NCI-H345 treated with DMSO at 0.1 percent for 48 hours (cell line): Measurements from ENCODE around the gene KLHL29.

Experiments used
- DNase-seq: peaks from one replicate; lab custom pipeline; 2025; ENCODE audit not compliant: unreplicated experiment; lab: John Stamatoyannopoulos, UW

Gene KLHL29

GRCh38 chr2:23604731-23605130 is 219.8 kb downstream of the KLHL29 start:
- no peak for DNase-seq

DNA sequence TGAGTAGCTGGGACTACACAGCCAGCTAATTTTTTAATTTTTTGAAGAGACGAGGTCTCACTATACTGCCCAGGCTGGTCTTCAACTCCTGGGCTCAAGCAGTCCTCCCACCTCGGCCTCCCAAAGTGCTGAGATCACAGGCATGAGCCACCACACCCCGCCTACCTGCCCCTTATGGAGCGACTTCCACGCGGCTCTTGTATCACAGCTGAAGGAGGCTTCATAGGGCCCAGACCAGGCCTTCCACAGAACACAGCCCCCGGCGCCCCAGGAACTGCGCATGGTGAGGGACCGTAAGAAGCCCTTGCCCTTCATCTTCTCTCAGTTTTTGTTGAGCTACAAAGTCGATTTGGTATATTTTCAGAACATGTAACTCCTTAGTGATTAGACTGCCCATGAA is 220.3 kb downstream of the KLHL29 start:
- no peak for DNase-seq

DNA sequence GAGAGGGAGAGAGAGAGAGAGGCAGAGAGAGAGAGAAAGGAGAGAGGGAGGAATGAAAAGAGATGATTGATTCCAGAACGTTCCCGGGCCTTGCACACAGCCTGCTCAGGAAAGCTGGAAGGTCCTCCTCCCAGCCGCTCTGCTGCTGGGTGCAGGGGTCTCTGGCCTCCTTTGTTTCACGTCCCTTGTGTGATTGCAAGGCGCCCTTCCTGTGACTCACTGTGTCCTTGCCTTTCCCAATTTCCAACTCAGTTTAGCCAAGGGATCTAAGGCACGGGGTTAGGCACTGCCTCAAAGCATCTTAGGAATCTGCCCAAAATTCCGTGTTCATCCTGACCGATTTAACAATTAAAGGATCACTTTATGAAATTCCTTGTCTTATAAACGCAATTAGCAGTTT is 221.2 kb downstream of the KLHL29 start:
- DNase-seq: no peak

DNA sequence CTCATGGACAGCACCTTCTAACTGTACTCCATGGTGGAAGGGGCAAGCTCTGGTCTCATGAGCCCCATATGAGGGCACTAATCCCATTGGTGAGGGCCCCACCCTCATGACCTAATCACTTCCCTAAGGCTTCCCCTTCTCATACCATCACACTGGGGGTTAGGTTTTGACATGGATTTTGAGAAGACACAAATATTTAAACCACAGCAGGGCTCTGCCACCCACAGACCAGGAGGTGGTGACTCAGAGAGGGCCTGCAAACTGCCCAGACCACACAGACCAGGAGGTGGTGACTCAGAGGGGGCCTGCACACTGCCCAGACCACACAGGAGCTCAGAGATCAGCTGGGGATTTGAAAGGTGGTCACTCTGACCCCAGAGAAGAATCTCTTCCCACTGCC is 222.0 kb downstream of the KLHL29 start:
- no peak for DNase-seq

- no peak for DNase-seq
These were observed 222.9 kb downstream of the KLHL29 start for GRCh38 chr2:23607925-23608324.

DNA sequence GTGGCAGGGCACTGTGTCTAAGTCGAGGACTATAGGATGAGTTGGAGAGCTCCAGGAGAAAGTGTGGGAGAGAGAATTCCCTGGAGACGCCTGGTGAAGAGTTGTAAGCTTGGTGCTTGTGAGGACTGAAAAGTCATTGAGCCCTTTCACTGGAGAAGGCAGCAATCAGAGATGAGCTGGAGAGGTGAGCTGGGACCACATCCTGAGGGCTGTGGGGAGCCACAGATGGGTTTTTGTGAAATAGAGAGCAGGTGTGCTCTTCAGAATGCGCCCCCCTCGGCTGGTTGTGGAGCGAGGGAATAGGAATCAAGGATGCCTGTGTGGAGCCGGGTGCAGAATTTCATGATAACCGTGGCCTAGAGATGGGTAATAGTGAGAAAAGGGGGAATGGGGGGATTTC is 224.3 kb downstream of the KLHL29 start:
- DNase-seq: peak; percentile 90

DNA sequence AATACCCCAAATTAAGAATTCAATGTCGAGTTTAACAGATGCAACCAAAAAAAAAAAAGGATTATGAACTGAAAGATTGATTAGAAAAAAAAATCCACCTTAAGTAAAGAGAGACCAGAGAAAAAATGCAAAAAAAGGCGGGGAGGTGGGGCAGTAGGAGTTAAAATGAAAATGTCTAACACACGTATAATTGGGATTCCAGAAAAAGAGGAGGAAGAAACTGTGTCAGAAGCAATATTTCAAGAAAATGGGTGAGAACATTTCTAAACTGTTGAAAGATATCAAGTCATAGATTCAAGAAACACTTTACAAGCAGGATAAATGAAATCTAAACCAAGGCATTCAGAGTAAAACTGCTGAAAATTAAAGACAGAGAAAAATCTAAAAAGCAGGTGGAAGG is 226.9 kb downstream of the KLHL29 start:
- no peak for DNase-seq

- DNase-seq: no peak
These were observed 229.7 kb downstream of the KLHL29 start for GRCh38 chr2:23614701-23615100.

DNA sequence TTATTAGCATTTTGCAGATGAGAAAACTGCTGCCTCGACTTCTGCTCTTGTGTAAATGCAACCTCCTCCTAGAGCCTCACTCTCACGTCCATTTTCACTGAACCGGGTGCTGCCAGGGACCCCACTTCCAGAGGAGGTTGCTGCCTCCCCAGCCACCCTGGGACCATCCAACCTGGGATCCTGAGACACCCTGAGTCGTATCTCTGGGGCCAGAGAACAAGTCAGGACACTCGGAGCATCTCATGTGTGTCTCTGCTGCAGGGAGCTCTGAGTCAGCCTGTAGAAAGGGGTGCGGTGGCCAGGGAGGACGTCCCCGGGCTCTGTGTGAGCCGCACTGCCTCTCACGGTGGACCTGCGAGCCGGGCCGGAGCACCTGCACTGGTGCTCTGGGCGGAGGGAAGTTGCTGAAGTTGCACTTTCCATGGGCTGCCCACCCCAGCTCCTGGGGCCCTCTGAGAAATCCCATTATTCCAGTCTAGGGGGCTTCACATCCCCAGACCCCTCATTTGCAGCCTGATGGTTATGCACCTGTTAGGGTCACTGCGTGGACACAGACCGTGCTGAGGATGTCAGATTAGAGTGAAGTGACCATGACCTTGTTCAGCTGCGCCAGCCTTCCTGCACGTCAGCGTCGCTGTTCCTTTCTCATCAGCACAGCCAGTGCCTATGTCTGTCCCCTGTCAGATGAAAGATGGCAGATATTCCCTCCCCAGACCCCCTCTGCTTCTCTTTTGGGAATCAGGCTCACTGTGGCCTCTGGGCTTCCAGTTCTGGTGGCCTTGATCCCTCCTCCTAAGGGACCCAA is 230.4 kb downstream of the KLHL29 start:
- no peak for DNase-seq

GRCh38 chr2:23616630-23617029 is 231.7 kb downstream of the KLHL29 start:
- no peak for DNase-seq

DNA sequence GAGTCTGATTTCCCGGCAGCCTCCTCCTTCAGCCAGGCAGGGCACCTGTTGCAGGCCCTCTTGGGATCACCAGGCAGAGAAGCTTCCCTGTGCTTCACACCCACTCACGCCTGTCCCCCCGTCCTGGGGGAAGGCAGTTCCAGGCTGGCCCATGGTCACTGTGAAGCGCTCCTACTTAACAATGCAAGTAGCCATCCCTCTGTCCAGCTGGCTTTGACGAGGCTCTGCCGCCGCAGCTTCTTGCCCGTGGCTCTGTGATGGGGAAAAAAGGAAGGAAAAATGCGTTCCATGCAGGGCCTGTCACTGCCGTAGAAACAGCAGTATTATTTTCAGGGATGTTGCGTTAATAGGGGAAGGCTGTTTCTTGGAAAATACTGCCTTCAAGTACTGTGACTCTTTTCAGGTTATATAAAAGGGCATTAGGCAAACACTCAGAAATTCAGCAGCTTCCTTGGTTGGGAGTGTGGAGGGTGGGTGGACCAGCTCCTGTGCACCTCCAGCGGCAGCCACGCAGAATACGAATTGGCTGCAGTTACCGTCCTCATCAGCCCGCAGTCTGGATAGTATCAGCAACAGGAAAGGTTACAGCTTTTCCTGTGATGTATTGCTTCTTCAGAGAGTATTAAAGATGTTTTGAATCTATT is 232.3 kb downstream of the KLHL29 start:
- peak; percentile 56 for DNase-seq

- DNase-seq: peak; percentile 56
These were observed 232.8 kb downstream of the KLHL29 start for GRCh38 chr2:23617811-23618215.

DNA sequence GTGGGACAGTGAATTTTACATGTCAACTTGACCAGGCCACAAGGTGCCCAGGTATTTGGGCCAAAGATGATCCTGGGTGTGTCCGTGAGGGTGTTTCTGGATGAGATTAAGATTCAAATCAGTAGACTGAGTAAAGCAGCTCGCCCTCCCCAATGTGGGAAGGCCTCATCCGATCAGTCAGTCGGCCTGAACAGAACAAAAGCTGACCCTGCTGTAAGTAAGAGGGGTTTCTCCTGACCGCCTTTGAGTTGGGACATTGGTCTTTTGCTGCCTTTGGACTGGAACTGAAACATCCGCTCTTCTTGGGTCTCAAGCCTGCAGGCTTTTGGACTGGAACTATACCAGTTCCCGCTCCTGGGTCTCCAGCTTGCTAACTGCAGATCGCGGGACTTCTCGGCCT is 233.3 kb downstream of the KLHL29 start:
- no peak for DNase-seq

DNA sequence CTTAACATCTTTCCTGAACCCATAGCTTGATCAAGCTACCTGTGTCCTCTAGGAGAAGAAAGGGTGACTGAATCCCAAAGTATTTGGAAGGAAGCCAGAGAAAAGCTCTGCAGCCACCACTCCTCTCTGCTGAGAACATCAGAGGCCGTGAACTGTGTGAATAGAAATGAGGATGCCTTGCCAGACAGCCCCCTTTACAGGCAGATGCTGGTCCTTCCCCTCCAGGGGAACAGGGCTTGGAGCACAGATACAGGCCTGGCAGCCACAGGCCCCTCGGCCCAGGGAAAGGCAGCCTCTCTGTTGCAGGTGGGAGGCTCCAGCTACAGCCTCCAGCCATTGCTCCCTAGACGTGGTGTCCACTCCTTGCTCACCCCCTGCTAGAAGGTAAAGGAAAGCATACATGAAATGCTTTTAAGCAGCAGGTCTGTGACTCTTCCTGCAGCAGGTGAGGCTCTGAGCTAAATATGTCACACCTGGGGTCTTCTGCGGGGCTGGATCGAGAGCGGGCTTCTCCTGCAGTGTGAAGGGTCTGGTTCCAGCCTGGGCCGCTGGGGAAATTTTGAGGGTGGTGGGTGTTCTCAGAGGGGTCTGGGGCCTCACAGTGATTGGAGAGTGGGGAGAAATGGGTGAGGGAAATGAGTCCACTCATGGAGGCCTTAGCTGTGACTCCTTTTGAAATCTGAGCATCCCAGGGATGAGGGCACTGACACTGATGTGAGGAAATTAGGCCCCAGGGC is 234.0 kb downstream of the KLHL29 start:
- DNase-seq: peak; percentile 65

DNA sequence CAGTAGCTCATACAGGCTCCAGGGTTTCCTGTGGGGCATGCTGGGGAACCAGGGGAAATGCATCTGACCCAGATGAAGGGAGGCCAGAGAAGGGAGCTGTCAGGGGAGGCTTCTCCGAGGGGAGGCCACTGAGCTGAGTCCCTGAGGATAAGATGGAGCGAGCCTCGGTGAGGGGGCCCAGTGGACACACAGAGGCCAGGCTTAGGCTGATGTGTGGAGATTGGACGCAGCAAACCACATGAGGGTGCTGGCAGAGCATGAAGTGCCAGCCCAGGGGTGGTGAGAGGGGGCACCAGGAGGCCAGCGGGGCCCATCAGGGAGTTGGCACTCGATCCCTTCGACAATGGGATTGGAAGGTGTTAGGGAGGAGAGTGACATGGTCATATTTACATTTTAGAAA is 235.0 kb downstream of the KLHL29 start:
- DNase-seq: no peak

DNA sequence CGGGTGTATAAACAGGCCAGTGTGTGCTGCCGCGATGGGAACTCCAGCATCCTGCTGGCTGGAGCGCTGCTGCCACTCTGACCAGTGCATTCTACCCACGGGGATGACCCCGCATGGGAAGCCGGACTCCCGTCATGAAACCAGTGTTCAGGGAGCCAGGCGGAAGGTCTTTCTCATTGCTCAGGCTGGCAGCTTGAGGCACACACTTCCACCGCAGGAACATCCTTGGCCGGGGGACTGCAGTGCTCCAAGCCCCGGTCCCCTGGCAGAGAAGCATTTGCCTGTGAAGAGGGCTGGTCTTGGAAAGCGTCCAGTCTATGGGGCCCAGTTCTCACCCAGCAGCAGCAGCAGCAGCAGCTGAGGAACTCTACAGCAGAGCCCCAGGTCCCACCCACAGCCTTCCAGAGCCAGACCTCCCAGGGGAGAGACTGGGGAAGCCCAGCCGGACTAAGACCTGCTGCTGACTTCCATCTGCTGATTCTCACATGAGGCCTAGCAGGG is 235.9 kb downstream of the KLHL29 start:
- DNase-seq: peak; percentile 37

GRCh38 chr2:23621616-23622015 is 236.6 kb downstream of the KLHL29 start:
- no peak for DNase-seq

DNA sequence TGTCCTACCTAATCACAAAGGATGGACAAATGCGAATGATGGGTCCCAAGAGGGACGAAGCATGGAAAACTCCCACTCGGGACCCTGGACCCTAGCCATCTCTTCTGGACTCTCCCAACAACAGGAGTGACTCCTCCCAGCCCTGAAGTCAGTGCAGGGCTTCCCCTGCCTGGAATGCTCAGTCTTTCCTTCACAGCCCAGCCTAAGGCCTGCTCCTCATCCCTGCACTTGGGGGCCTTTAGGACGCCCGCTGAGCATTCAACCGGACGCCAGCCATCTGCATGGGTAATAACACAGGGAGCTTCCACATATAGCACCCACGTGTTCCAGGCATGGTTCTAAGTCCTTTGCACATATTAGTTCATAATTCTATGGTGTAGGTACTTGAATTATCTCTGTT is 237.5 kb downstream of the KLHL29 start:
- no peak for DNase-seq

DNA sequence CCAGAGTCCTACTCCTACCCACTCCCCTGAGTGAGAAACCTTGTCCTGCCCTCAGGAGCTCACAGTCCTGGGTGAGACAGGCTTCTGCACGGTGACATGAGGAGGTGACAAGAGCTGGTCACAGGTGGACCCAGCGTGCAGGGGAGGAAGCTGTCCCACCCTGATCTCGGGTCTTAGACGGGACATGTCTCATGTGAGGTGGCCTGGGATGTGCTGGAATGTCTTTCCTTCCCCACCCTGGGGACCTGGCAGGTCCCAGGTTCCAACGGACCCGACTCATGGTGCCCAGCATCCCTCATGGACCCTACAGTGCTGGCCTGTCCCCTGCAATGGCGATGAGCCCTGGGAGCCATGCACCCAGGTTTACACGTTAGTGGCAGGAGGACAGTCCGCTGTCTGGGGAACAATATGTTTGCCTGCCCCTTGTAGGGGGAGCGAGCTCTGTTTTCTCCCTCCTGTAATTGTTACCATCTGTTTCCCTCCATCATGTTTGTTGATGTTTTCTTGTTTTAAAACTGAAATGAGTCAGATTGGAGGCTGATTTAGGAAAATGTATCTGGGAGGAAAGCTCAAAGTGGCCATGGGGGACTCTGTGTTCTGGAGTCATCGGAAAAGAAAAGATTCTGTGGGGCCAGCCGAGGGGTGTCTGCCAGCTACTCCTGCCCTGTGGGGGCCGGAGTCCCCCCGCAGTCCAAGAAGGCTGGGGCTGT is 238.1 kb downstream of the KLHL29 start:
- DNase-seq: no peak

DNA sequence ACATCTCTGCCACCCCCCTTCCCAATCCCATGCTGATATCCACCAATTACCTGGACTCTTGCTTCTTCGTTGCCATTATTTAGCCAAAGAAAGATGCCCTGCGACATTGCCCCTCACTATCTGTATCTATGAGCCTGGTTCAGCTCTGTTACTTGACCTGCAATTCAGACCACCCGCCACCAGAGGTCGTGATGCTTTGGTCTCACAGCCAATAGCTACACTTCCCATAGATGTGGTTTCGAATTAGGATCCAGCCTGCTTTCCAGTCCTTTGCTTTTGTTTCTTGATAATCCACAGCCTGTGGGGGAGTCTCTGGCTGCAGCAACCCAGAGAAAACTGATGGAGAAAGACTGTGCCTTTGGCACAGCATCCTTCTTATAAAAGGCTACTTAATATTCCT is 239.4 kb downstream of the KLHL29 start:
- no peak for DNase-seq

GRCh38 chr2:23624915-23625314 is 239.9 kb downstream of the KLHL29 start:
- DNase-seq: no peak
